Measurements from ENCODE around the gene SEH1L.

The SEH1L gene

DNA sequence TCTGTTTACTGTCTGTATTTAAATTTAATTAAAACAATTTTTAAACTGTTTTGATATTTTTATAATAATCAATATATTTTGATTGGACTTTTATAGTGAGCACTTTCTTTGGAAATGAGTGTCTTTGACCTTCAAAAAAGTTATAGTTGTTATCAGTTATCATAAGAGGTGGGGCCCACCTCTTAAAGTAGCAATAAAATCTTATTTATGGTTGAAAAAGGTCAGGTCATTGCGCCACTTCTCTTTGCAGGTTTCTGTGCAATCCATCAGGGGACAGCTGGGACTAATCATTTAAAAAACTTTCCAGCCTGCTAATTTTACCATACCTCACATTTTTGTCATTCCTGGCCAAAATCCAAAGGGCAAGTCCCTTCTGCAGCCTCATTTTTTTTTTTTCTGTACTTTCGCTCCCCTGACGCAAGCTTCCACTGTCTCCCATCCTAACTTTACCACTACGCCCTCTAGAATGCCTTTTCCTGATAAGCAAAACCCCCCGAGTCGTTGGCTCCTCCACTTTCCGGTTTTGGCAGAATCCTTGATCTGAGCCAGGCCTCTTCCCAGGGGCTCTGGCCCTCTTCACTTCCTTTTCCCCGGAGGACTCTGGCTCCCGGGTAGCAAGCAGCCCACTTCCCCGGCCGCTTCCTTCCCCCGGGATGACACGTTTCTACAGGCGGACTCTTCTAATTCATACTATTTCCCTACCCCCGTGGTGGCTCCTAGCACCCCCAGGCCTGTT is 1.1 kb upstream of the SEH1L start:
- Histone ChIP-seq H3K4me3 (ENCODE audit: low read length) (peak overlapping the region; percentile 98), H3K9ac (ENCODE audit: low read depth, low read length) (peak overlapping the region; percentile 94), H3K27me3 (ENCODE audit: control insufficient read depth, insufficient read depth, low read length) (no peaks in the 10 kb centered on the region), H3K4me1 (ENCODE audit: control insufficient read depth, insufficient read depth, low read length) (peaks cover 27% of the 10 kb centered on the region), H3K36me3 (ENCODE audit: insufficient read depth, low read length) (no peaks in the 10 kb centered on the region), H3K4me2 (ENCODE audit: low read length) (peak overlapping the region; percentile 99), H3K9me3 (replicated peaks; ENCODE audit: low read length) (no peaks in the 10 kb centered on the region)

DNA sequence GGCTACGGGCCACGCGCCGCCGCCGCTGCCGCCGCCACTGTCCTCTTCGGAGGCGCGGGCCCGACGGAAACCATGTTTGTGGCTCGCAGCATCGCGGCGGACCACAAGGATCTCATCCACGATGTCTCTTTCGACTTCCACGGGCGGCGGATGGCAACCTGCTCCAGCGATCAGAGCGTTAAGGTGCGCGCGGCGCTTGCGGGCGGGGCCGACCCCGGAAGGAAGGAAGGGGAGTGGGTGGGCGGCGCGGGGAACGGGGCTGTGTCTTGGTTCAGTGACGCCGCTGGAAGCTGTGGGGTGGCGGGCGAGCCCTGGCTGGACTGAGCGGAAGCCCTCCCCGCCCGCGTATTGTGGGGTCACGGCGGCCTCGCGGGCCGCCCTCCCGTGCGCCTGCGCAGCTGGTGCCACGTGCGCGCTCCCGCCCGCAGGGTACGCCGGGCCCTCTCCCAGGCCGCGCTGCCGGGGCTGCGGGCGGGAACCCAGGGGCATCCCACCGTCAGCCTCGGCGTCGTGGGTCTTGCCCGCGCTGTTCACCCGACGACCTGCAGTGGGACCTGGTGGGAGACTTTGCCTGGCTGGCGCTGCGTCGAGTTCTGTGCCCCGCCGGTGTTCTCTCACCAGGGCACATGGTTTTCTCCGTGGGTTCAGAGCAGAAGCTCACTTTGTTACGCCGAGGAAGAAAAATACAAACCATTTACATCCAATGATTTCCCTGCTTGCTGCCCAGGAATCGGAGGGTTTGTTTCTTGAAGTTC is 416 bp downstream of the SEH1L start:
- Histone ChIP-seq H3K4me2 (ENCODE audit: low read length) (peak overlapping the region; percentile 79), H3K9me3 (replicated peaks; ENCODE audit: low read length) (no peaks in the 10 kb centered on the region), H3K27me3 (ENCODE audit: control insufficient read depth, insufficient read depth, low read length) (no peaks in the 10 kb centered on the region), H3K4me3 (ENCODE audit: low read length) (peak overlapping the region; percentile 92), H3K9ac (ENCODE audit: low read depth, low read length) (peak overlapping the region; percentile 91), H3K4me1 (ENCODE audit: control insufficient read depth, insufficient read depth, low read length) (peaks cover 27% of the 10 kb centered on the region), H3K36me3 (ENCODE audit: insufficient read depth, low read length) (peaks cover 3% of the 10 kb centered on the region)

DNA sequence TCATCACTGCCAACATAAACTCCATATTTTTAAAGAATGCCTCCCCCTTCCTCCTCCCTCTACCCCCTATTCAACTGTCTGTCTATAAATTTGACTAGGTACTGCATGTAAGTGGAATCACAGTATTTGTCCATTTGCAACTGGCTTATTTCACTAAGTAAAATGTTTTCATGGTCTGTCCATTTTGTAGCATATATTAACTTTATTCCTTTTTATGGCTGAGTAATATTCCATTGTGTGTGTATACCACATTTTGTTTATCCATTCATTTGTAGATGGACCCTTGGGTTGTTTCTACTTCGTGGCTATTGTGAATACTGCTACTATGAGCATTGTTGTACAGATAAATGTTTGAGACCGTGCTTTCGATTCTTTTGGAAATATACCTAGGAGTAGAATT is 10.7 kb downstream of the SEH1L start:
- H3K4me3 ChIP-seq (ENCODE audit: low read length): no peak overlapping the region
- H3K4me1 ChIP-seq (ENCODE audit: control insufficient read depth, insufficient read depth, low read length): no peaks in the 10 kb centered on the region
- no peak overlapping the region for H3K9ac ChIP-seq (ENCODE audit: low read depth, low read length)
- peaks cover 47% of the 10 kb centered on the region for H3K36me3 ChIP-seq (ENCODE audit: insufficient read depth, low read length)
- no peaks in the 10 kb centered on the region for H3K9me3 ChIP-seq (replicated peaks; ENCODE audit: low read length)
- H3K4me2 ChIP-seq (ENCODE audit: low read length): no peak overlapping the region
- no peaks in the 10 kb centered on the region for H3K27me3 ChIP-seq (ENCODE audit: control insufficient read depth, insufficient read depth, low read length)

DNA sequence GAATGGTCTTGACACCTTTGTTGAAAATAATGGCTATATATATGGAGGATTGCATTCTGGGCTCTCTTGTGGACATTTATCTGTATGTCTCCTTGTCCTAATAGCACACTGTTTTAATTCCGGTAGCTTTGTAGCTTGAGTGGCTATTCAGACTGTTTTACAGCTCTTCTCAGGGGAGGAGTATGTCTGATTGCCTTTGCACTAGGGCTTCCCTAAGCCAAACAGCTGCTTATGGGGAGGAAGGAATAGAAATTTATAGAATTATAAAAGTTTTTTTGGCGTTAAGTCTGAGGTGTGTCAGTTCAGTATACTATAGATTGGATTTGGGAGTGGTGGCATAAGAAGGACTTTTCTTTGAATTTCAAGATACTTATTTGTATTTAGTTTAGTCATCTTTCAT is 12.6 kb downstream of the SEH1L start:
- H3K9ac ChIP-seq (ENCODE audit: low read depth, low read length): no peak overlapping the region
- H3K4me2 ChIP-seq (ENCODE audit: low read length): no peak overlapping the region
- H3K36me3 ChIP-seq (ENCODE audit: insufficient read depth, low read length): peaks cover 49% of the 10 kb centered on the region
- no peak overlapping the region for H3K4me3 ChIP-seq (ENCODE audit: low read length)
- H3K27me3 ChIP-seq (ENCODE audit: control insufficient read depth, insufficient read depth, low read length): no peaks in the 10 kb centered on the region
- H3K4me1 ChIP-seq (ENCODE audit: control insufficient read depth, insufficient read depth, low read length): no peaks in the 10 kb centered on the region
- H3K9me3 ChIP-seq (replicated peaks; ENCODE audit: low read length): no peaks in the 10 kb centered on the region

DNA sequence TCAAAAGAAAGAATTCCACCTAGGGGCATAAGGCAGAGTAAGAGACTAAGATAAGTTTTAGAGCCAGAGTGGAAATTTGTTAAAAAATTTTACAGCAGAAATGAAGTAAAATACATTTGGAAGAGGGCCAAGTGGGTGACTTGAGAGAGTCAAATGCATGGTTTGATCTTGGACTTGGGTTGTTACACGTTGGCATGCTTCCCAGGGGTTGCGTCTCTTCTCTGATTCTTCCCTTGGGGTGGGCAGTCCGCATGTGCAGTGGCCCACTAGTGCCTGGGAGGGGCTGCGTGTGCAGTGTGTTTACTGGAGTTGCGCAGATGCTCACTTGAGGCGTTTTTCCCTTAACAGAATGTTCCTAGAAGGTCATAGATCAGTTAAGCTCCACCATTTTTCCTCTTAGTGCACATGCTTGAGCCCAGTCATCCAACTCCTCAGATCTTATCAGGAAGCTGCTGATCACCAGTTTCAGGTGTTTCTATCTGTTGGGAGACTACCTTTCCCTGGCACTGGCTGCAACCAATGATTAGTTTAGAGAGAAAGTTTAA is 13.1 kb downstream of the SEH1L start:
- H3K9ac ChIP-seq (ENCODE audit: low read depth, low read length): no peak overlapping the region
- no peaks in the 10 kb centered on the region for H3K27me3 ChIP-seq (ENCODE audit: control insufficient read depth, insufficient read depth, low read length)
- no peak overlapping the region for H3K4me2 ChIP-seq (ENCODE audit: low read length)
- H3K4me3 ChIP-seq (ENCODE audit: low read length): no peak overlapping the region
- peaks cover 48% of the 10 kb centered on the region for H3K36me3 ChIP-seq (ENCODE audit: insufficient read depth, low read length)
- H3K4me1 ChIP-seq (ENCODE audit: control insufficient read depth, insufficient read depth, low read length): no peaks in the 10 kb centered on the region
- no peaks in the 10 kb centered on the region for H3K9me3 ChIP-seq (replicated peaks; ENCODE audit: low read length)

DNA sequence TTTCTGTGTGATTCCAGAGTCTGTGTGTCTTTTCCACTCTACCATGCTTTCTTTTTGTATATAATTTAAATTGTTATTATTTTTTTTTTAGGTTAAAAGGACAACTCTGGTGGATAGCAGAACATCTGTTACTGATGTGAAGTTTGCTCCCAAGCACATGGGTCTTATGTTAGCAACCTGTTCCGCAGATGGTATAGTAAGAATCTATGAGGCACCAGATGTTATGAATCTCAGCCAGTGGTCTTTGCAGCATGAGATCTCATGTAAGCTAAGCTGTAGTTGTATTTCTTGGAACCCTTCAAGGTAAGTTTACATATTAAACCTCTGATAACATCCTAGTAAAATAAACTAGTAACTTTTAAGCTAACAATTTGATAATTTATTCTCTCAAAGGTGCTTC is 15.3 kb downstream of the SEH1L start:
- H3K9ac ChIP-seq (ENCODE audit: low read depth, low read length): no peak overlapping the region
- H3K4me3 ChIP-seq (ENCODE audit: low read length): no peak overlapping the region
- H3K9me3 ChIP-seq (replicated peaks; ENCODE audit: low read length): no peaks in the 10 kb centered on the region
- H3K4me2 ChIP-seq (ENCODE audit: low read length): no peak overlapping the region
- no peaks in the 10 kb centered on the region for H3K4me1 ChIP-seq (ENCODE audit: control insufficient read depth, insufficient read depth, low read length)
- no peaks in the 10 kb centered on the region for H3K27me3 ChIP-seq (ENCODE audit: control insufficient read depth, insufficient read depth, low read length)
- peaks cover 56% of the 10 kb centered on the region for H3K36me3 ChIP-seq (ENCODE audit: insufficient read depth, low read length)

DNA sequence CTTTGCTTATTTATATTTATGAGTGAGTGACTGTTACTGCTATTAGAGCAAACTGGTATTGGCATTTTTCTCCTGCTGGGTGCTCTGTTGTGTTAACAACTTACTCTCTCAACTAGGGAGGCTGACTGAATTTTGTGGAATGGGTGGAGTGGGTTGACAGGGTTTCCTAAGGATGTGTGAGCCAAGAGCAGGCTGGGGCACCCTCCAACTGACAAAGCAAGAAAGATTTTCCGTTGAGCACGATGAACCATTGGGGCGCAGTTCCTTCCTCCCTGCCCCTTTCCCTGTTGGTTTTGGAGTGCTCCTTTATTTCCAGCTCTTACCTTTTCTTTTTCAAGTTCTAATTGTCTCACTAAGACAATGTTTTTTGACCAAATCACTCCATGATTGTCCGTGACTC is 20.3 kb downstream of the SEH1L start:
- Histone ChIP-seq H3K4me1 (ENCODE audit: control insufficient read depth, insufficient read depth, low read length) (no peaks in the 10 kb centered on the region), H3K27me3 (ENCODE audit: control insufficient read depth, insufficient read depth, low read length) (no peaks in the 10 kb centered on the region), H3K4me3 (ENCODE audit: low read length) (no peak overlapping the region), H3K9me3 (replicated peaks; ENCODE audit: low read length) (no peaks in the 10 kb centered on the region), H3K4me2 (ENCODE audit: low read length) (no peak overlapping the region), H3K36me3 (ENCODE audit: insufficient read depth, low read length) (peaks cover 62% of the 10 kb centered on the region), H3K9ac (ENCODE audit: low read depth, low read length) (no peak overlapping the region)

DNA sequence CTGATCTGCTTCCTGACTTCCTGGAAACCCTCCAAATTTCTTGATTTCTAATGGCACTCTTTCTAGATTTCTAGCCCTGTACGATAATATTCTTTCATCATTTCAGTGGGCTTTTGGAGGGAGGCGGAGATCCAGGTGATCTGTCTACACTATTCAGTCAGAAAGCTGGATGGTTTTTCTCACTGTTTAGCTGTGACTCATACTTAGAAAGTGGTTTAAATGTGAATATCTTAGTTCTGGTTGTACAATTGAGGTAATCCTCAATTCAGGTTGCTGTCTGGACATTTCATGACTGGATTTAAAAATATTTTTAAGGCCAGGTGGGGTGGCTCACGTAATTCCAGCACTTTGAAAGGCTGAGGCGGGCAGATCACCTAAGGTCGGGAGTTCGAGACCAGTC is 20.8 kb downstream of the SEH1L start:
- peaks cover 57% of the 10 kb centered on the region for H3K36me3 ChIP-seq (ENCODE audit: insufficient read depth, low read length)

DNA sequence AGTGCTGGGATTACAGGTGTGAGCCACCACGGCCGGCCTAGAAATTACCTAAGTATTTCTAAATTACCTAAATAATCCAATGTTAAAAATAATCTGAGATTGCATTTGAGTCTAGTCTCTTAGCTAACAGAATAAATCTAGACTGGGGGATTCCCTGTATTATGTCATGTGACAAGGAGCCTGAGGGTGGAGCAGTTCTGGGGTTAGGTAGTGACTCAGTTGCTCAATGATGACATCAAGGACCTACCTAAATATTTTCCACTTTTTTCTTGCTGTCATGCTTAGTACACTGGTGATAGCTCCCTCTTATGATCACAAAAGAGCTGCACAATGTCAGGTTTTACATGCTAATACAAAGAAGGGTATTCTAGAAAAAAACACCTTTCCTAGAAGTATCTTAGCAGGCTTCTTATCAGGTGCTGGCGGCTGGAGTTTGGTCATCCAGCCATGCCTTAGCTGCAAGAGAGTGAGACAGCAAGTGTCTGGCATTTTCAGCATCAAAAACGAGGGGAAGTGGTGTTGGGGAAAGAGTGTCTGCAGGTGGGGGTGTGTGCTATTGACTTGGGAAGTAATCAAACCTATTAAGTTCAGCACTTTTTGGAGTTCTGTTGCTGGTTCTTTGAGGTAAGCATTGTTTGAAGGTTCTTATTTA is 25.9 kb downstream of the SEH1L start:
- Histone ChIP-seq H3K9me3 (replicated peaks; ENCODE audit: low read length) (no peaks in the 10 kb centered on the region), H3K27me3 (ENCODE audit: control insufficient read depth, insufficient read depth, low read length) (no peaks in the 10 kb centered on the region), H3K4me3 (ENCODE audit: low read length) (no peak overlapping the region), H3K9ac (ENCODE audit: low read depth, low read length) (no peak overlapping the region), H3K36me3 (ENCODE audit: insufficient read depth, low read length) (peaks cover 50% of the 10 kb centered on the region), H3K4me2 (ENCODE audit: low read length) (no peak overlapping the region), H3K4me1 (ENCODE audit: control insufficient read depth, insufficient read depth, low read length) (peaks cover 3% of the 10 kb centered on the region)

More for the DNA sequence above, 20.8 kb downstream of the SEH1L start:
- no peaks in the 10 kb centered on the region for H3K27me3 ChIP-seq (ENCODE audit: control insufficient read depth, insufficient read depth, low read length)
- H3K9me3 ChIP-seq (replicated peaks; ENCODE audit: low read length): no peaks in the 10 kb centered on the region
- no peak overlapping the region for H3K4me2 ChIP-seq (ENCODE audit: low read length)
- no peak overlapping the region for H3K9ac ChIP-seq (ENCODE audit: low read depth, low read length)
- no peak overlapping the region for H3K4me3 ChIP-seq (ENCODE audit: low read length)
- H3K4me1 ChIP-seq (ENCODE audit: control insufficient read depth, insufficient read depth, low read length): no peaks in the 10 kb centered on the region

DNA sequence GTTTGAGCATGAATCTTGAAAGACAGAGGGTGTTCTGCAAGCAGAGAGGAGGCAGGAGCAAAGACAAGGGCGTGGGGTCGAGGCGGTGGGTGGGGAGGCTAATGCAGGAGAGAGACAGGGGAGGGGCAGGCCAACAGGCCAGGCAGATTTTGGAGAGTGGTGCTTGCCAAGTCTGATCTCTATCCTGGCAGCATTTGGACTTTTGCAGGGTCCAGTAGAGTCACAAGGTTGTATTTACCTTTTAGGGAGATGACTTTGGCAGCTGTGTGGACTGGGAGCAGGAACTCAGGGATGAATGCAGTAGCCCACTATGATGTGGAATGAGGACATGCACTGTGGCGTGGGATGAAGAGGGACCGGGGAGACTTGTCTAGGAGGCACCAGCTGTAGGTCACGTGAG is 27.7 kb downstream of the SEH1L start:
- no peak overlapping the region for H3K4me3 ChIP-seq (ENCODE audit: low read length)
- no peak overlapping the region for H3K9ac ChIP-seq (ENCODE audit: low read depth, low read length)
- peaks cover 3% of the 10 kb centered on the region for H3K4me1 ChIP-seq (ENCODE audit: control insufficient read depth, insufficient read depth, low read length)
- no peaks in the 10 kb centered on the region for H3K27me3 ChIP-seq (ENCODE audit: control insufficient read depth, insufficient read depth, low read length)
- H3K4me2 ChIP-seq (ENCODE audit: low read length): no peak overlapping the region
- H3K36me3 ChIP-seq (ENCODE audit: insufficient read depth, low read length): peaks cover 45% of the 10 kb centered on the region
- H3K9me3 ChIP-seq (replicated peaks; ENCODE audit: low read length): no peaks in the 10 kb centered on the region

DNA sequence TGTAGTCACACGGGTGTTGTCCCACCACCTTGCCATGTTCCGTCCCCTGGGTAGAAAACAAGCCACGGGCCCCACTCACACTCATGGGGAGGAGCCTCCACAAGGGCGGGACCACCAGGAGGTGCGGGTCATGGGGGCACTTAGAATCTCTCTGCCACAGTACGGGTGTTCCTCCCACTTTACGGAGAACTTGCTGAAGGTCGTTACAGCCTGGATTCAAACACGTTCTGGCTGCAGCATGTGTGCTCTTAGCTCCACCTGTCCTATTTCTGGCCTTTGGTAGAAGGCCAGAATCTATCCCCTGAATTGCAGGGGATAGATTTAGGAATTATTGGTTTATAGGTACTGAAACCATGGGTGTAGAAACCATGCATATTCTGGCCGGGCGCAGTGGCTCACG is 28.5 kb downstream of the SEH1L start:
- H3K4me1 ChIP-seq (ENCODE audit: control insufficient read depth, insufficient read depth, low read length): peaks cover 3% of the 10 kb centered on the region
- H3K4me3 ChIP-seq (ENCODE audit: low read length): no peak overlapping the region
- no peak overlapping the region for H3K4me2 ChIP-seq (ENCODE audit: low read length)
- no peak overlapping the region for H3K9ac ChIP-seq (ENCODE audit: low read depth, low read length)
- H3K9me3 ChIP-seq (replicated peaks; ENCODE audit: low read length): no peaks in the 10 kb centered on the region
- H3K36me3 ChIP-seq (ENCODE audit: insufficient read depth, low read length): peaks cover 38% of the 10 kb centered on the region
- H3K27me3 ChIP-seq (ENCODE audit: control insufficient read depth, insufficient read depth, low read length): no peaks in the 10 kb centered on the region

Data from skeletal muscle satellite cell (primary cell).